HepG2 (cell line): ENCODE data around the gene SEC14L6. TPM values are rescaled to one million over a fixed set of nuclear protein-coding genes. Genes with fewer than 3 reads are reported as not detected.
A peak's percentile ranks its signal among the peaks of the same experiment; 100 is the strongest.

Experiments used
- ADNP ChIP-seq: sonication (generic); formaldehyde crosslinking; IDR thresholded peaks from 2 replicates; pipeline ENCODE4 v1.4.0; 2020; ENCODE audit warnings: missing genetic modification reagents
- BCL6 ChIP-seq: IDR thresholded peaks from 2 replicates; pipeline ENCODE4 v1.6.1; 2016; ENCODE audit warnings: missing genetic modification reagents, missing compliant biosample characterization
- CSRNP1 ChIP-seq: sonication (generic); formaldehyde crosslinking; IDR thresholded peaks from 2 replicates; pipeline ENCODE4 v1.8.1; 2023; ENCODE audit warnings: mild to moderate bottlenecking, missing genetic modification reagents
- ESRRA ChIP-seq: sonication (generic); formaldehyde crosslinking; IDR thresholded peaks from 2 replicates; pipeline ENCODE4 v1.5.1; 2020; ENCODE audit warnings: mild to moderate bottlenecking, low read depth, missing genetic modification reagents
- FOXO4 ChIP-seq: sonication (generic); formaldehyde crosslinking; conservative IDR thresholded peaks from 2 replicates; pipeline ENCODE4 v1.8.1; 2023; ENCODE audit warnings: missing genetic modification reagents
- HOXA3 ChIP-seq: sonication (generic); formaldehyde crosslinking; IDR thresholded peaks from 2 replicates; pipeline ENCODE4 v1.5.0; 2020; ENCODE audit warnings: missing genetic modification reagents
- KDM2A ChIP-seq: sonication (generic); formaldehyde crosslinking; IDR thresholded peaks from 2 replicates; pipeline ENCODE4 v1.4.0; 2020; ENCODE audit warnings: low read depth, missing genetic modification reagents, borderline replicate concordance
- MNT ChIP-seq: fragments of 450-650 bp; IDR thresholded peaks from 2 replicates; pipeline ENCODE4 v1.6.1; 2016
- RXRA ChIP-seq: sonication (generic); formaldehyde crosslinking; IDR thresholded peaks from 2 replicates; pipeline ENCODE4 v1.5.1; 2020; ENCODE audit warnings: missing genetic modification reagents
- TEAD3 ChIP-seq: optimal IDR thresholded peaks from 2 replicates; pipeline ENCODE3; 2016; ENCODE audit warnings: borderline replicate concordance
- YY1 ChIP-seq: IDR thresholded peaks from 2 replicates; pipeline ENCODE4 v1.6.1; 2011; ENCODE audit warnings: low read length, low read depth, moderate library complexity, mild to moderate bottlenecking; ENCODE audit not compliant: insufficient read depth, insufficient replicate concordance
- ZNF3 ChIP-seq: IDR thresholded peaks from 2 replicates; pipeline ENCODE4 v1.7.0; 2017; ENCODE audit warnings: inconsistent platforms
- ZNF382 ChIP-seq: sonication (generic); formaldehyde crosslinking; IDR thresholded peaks from 2 replicates; pipeline ENCODE4 v1.5.0; 2020; ENCODE audit warnings: missing genetic modification reagents, mild to moderate bottlenecking, borderline replicate concordance
- ZNF501 ChIP-seq: sonication (generic); formaldehyde crosslinking; IDR thresholded peaks from 2 replicates; pipeline ENCODE4 v1.5.1; 2020; ENCODE audit warnings: mild to moderate bottlenecking, moderate library complexity, missing genetic modification reagents
- ZNF547 ChIP-seq: sonication (generic); formaldehyde crosslinking; IDR thresholded peaks from 2 replicates; pipeline ENCODE4 v1.5.1; 2020; ENCODE audit warnings: mild to moderate bottlenecking, missing genetic modification reagents
- ZNF720 ChIP-seq: sonication (generic); formaldehyde crosslinking; IDR thresholded peaks from 2 replicates; pipeline ENCODE4 v1.4.0; 2020; ENCODE audit warnings: missing genetic modification reagents
- polyA plus RNA-seq, 8 experiments: library from polyadenylated mRNA; depleted of rRNA in 3 of 8; stranded (reverse) in 7 of 8; unstranded in 1 of 8; fragments of >200 nt; fragmentation: Illumina TruSeq in 4 of 8; extraction: Trizol in 4 of 8; gene quantifications; 2 replicates each; pipeline versions ENCODE4 v1.2.1 to v1.2.3, GENCODE V29; 2011 to 2016; ENCODE audit warnings: low read depth in 4 of 8, missing spikeins in 1 of 8, mixed read lengths in 1 of 8; ENCODE audit not compliant: insufficient read depth in 1 of 8
- total RNA-seq, 5 experiments: library from RNA; depleted of rRNA; stranded (reverse); fragments of >200 nt; fragmentation: Illumina TruSeq; extraction: Trizol; gene quantifications; 2 replicates each; pipeline ENCODE4 v1.2.3, GENCODE V29; 2016; ENCODE audit warnings: low read depth in 1 of 5
- TF ChIP-seq, protein P1 (sequence below): sonication (generic); formaldehyde crosslinking; IDR thresholded peaks from 2 replicates; pipeline ENCODE4 v1.4.0; 2020; ENCODE audit warnings: mild to moderate bottlenecking, missing genetic modification reagents
- TF ChIP-seq, protein P2 (sequence below): sonication (generic); formaldehyde crosslinking; IDR thresholded peaks from 2 replicates; pipeline ENCODE4 v1.9.0; 2021; ENCODE audit warnings: missing genetic modification reagents, borderline replicate concordance

SEC14L6 gene
- total and polyA plus RNA-seq, 2 of the 13 experiments (the other 11 are each of a cell fraction or from before 2014, with no cell fraction given) = 0.09 to 9.3 TPM

DNA sequence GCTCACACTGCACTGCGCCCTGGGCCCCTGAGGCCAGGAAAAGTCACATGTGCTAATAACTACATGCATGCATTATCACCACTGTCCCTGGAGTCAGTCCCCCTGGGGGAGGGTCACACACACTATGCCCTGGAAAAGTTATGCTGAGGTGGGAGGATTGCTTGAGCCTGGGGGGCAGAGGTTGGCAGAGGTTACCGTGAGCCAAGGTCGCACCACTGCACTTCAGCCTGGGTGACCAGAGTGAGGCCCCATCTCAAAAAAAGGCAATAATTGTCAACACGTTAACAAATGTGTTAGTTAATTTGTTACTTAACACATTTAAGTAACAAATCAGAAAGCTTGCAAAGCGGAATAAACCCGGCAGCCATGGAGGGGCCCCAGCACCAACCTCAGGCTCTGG, 13.3 kb upstream of the SEC14L6 start (continued):
- TF ChIP-seq, protein P1, sequence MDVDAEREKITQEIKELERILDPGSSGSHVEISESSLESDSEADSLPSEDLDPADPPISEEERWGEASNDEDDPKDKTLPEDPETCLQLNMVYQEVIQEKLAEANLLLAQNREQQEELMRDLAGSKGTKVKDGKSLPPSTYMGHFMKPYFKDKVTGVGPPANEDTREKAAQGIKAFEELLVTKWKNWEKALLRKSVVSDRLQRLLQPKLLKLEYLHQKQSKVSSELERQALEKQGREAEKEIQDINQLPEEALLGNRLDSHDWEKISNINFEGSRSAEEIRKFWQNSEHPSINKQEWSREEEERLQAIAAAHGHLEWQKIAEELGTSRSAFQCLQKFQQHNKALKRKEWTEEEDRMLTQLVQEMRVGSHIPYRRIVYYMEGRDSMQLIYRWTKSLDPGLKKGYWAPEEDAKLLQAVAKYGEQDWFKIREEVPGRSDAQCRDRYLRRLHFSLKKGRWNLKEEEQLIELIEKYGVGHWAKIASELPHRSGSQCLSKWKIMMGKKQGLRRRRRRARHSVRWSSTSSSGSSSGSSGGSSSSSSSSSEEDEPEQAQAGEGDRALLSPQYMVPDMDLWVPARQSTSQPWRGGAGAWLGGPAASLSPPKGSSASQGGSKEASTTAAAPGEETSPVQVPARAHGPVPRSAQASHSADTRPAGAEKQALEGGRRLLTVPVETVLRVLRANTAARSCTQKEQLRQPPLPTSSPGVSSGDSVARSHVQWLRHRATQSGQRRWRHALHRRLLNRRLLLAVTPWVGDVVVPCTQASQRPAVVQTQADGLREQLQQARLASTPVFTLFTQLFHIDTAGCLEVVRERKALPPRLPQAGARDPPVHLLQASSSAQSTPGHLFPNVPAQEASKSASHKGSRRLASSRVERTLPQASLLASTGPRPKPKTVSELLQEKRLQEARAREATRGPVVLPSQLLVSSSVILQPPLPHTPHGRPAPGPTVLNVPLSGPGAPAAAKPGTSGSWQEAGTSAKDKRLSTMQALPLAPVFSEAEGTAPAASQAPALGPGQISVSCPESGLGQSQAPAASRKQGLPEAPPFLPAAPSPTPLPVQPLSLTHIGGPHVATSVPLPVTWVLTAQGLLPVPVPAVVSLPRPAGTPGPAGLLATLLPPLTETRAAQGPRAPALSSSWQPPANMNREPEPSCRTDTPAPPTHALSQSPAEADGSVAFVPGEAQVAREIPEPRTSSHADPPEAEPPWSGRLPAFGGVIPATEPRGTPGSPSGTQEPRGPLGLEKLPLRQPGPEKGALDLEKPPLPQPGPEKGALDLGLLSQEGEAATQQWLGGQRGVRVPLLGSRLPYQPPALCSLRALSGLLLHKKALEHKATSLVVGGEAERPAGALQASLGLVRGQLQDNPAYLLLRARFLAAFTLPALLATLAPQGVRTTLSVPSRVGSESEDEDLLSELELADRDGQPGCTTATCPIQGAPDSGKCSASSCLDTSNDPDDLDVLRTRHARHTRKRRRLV (CRISPR knock-in tag) = peak; percentile 73; the same call in 1 of the 2 replicates
- TF ChIP-seq CSRNP1 (CRISPR knock-in tag) = 0 out of 2 replicates have a peak, but pooled peaks have one; percentile 50
- TF ChIP-seq ZNF382 (CRISPR knock-in tag) = no peak
- no peak for TF ChIP-seq ADNP (CRISPR knock-in tag)
- no peak for TF ChIP-seq ZNF3 (CRISPR knock-in tag)
- peak; percentile 47; the same call in 1 of the 2 replicates for TF ChIP-seq ESRRA (CRISPR knock-in tag)
- 0 out of 2 replicates have a peak, but pooled peaks have one; percentile 39 for TF ChIP-seq HOXA3
- TF ChIP-seq MNT = no peak
- TF ChIP-seq YY1 = no peak
- TF ChIP-seq RXRA = peak; percentile 38; the same call in 1 of the 2 replicates
- 0 out of 2 replicates have a peak, but pooled peaks have one; percentile 83 for TF ChIP-seq FOXO4
- TF ChIP-seq TEAD3 (CRISPR knock-in tag) = peak; percentile 42
- no peak for TF ChIP-seq KDM2A (CRISPR knock-in tag)
- peak; percentile 70; the same call in 1 of the 2 replicates for TF ChIP-seq ZNF501 (CRISPR knock-in tag)
- TF ChIP-seq BCL6 (CRISPR knock-in tag) = peak; percentile 28; the same call in 1 of the 2 replicates
- TF ChIP-seq ZNF720 (CRISPR knock-in tag) = no peak
- TF ChIP-seq ZNF547 (CRISPR knock-in tag) = no peak
- TF ChIP-seq, protein P2, sequence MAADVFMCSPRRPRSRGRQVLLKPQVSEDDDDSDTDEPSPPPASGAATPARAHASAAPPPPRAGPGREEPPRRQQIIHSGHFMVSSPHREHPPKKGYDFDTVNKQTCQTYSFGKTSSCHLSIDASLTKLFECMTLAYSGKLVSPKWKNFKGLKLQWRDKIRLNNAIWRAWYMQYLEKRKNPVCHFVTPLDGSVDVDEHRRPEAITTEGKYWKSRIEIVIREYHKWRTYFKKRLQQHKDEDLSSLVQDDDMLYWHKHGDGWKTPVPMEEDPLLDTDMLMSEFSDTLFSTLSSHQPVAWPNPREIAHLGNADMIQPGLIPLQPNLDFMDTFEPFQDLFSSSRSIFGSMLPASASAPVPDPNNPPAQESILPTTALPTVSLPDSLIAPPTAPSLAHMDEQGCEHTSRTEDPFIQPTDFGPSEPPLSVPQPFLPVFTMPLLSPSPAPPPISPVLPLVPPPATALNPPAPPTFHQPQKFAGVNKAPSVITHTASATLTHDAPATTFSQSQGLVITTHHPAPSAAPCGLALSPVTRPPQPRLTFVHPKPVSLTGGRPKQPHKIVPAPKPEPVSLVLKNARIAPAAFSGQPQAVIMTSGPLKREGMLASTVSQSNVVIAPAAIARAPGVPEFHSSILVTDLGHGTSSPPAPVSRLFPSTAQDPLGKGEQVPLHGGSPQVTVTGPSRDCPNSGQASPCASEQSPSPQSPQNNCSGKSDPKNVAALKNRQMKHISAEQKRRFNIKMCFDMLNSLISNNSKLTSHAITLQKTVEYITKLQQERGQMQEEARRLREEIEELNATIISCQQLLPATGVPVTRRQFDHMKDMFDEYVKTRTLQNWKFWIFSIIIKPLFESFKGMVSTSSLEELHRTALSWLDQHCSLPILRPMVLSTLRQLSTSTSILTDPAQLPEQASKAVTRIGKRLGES (CRISPR knock-in tag) = no peak
